Adipocyte (in vitro differentiated cells): Measurements from ENCODE around the gene FBXL20.

Source experiments
- DNase-seq: peaks from one replicate; pipeline ENCODE4 v3.0.0-alpha.2; 2015; ENCODE audit warnings: low read depth
- H3K27me3 ChIP-seq: replicated peaks from 2 replicates; pipeline ENCODE4 v1.7.0; 2013; ENCODE audit warnings: mild to moderate bottlenecking, low read length, moderate library complexity; ENCODE audit not compliant: control insufficient read depth, insufficient read depth
- H3K36me3 ChIP-seq: 2 replicates; pipeline ENCODE4 v1.7.0; 2013; ENCODE audit warnings: low read length, mild to moderate bottlenecking, moderate library complexity; ENCODE audit not compliant: control insufficient read depth, insufficient read depth, severe bottlenecking
- H3K4me1 ChIP-seq: 2 replicates; pipeline ENCODE4 v1.7.0; 2013; ENCODE audit warnings: mild to moderate bottlenecking, low read length, moderate library complexity; ENCODE audit not compliant: control insufficient read depth, insufficient read depth
- H3K4me3 ChIP-seq: 2 replicates; pipeline ENCODE4 v1.7.0; 2013; ENCODE audit warnings: mild to moderate bottlenecking, low read length, moderate library complexity
- H3K9ac ChIP-seq: 2 replicates; pipeline ENCODE4 v1.7.0; 2013; ENCODE audit warnings: mild to moderate bottlenecking, low read length, moderate library complexity
- H3K9me3 ChIP-seq: 2 replicates; pipeline ENCODE4 v1.7.0; 2013; ENCODE audit warnings: mild to moderate bottlenecking, low read length, moderate library complexity; ENCODE audit not compliant: control insufficient read depth

The FBXL20 gene

GRCh38 chr17:39406951-39407350, 5.5 kb upstream of the FBXL20 start:
- Histone ChIP-seq H3K36me3 (peaks cover 56% of the 10 kb centered on the region), H3K9me3 (no peaks in the 10 kb centered on the region), H3K4me3 (no peak overlapping the region), H3K9ac (no peak overlapping the region), H3K4me1 (peaks cover 22% of the 10 kb centered on the region), H3K27me3 (no peaks in the 10 kb centered on the region)
- DNase-seq, result no peak

- H3K4me3 ChIP-seq, result no peak overlapping the region
- peak overlapping the region; percentile 46 for H3K9ac ChIP-seq
- H3K4me1 ChIP-seq, result peaks cover 23% of the 10 kb centered on the region
- H3K27me3 ChIP-seq, result no peaks in the 10 kb centered on the region
- H3K9me3 ChIP-seq, result no peaks in the 10 kb centered on the region
- DNase-seq, result no peak
- H3K36me3 ChIP-seq, result peaks cover 44% of the 10 kb centered on the region
These were observed 4.0 kb upstream of the FBXL20 start for GRCh38 chr17:39405436-39405835.

DNA sequence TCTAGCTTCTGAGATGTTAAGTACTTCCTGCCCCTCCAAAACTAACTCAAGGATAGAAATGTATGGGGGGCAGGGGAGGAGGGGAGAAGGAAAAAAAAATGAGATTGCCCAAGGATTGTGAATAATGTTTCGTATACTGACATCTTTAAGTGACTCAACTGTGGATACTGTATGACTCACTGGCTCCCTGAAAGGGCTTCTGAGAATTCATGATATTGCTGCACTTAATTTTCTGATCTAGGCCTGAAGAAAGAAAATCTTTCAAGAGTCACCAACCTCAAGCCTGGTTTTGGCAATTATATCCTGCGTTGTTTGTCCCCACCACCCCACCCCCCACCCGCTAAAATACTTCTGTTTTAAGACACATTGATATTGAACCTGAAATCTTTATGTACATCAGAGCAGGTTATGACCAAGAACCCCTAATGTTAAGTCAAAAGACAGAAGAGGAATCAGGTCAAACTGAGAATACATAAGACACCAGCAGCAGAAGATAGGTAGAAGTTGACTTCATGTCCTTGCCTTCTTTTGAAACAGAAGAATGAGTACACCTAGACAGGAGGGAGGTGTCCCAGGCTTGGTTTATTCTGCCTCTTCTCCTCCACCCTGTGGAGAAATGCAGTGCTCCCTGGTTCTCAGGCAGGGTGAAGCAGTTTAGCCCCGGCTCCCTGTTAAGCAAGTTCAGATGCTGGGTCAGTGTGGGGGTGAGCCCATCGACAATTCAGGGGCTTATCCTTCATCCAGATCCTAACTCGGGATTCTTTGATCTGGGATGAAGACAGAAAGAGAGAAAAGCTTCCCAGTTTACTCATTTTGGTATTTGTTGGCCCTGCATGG, 3.3 kb upstream of the FBXL20 start:
- peaks cover 30% of the 10 kb centered on the region for H3K4me1 ChIP-seq
- H3K36me3 ChIP-seq, result peaks cover 38% of the 10 kb centered on the region
- H3K9ac ChIP-seq, result peak overlapping the region; percentile 46
- H3K27me3 ChIP-seq, result no peaks in the 10 kb centered on the region
- no peak overlapping the region for H3K4me3 ChIP-seq
- H3K9me3 ChIP-seq, result no peaks in the 10 kb centered on the region
- peak; percentile 81 for DNase-seq

- Histone ChIP-seq H3K27me3 (no peaks in the 10 kb centered on the region), H3K9me3 (no peaks in the 10 kb centered on the region), H3K36me3 (peaks cover 20% of the 10 kb centered on the region), H3K4me3 (no peak overlapping the region), H3K9ac (no peak overlapping the region), H3K4me1 (peaks cover 34% of the 10 kb centered on the region)
- DNase-seq, result no peak
These were observed 1.6 kb upstream of the FBXL20 start for GRCh38 chr17:39402890-39403605.

DNA sequence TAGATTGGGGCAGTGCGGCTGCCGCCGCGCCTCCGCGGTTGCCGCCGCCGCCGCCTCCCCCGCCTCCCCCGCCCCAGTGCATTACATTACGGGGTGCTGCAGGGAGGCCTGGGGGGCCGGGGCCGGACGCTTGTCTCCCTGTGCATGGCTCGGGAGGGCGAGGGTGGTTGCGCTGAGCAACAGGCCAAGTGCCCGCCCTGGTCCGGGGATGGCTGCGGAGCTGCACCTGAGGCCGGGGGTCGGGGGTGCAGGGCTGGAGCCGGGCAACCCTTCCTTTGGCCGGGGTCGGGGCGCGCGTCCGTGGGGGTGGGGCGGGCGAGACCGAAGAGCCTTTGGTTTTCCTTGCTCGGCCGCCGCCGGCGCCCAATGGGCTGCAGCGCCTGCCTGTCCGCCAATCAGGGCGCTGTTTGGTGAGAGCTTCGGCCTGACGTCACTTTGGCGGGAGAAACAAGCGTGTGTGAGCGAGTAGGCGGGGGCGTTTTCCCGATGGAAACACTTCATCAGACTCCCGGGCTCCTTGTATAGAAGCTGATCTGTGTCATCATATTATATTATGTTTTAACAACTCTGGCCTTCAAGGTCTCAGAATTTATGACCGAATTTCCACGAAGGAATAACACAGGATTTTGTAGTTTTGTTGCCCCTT, 941 bp upstream of the FBXL20 start:
- Histone ChIP-seq H3K4me3 (peak overlapping the region; percentile 85), H3K9me3 (no peaks in the 10 kb centered on the region), H3K4me1 (peaks cover 34% of the 10 kb centered on the region), H3K27me3 (no peaks in the 10 kb centered on the region), H3K9ac (peak overlapping the region; percentile 88), H3K36me3 (peaks cover 14% of the 10 kb centered on the region)
- DNase-seq, result peak; percentile 98

DNA sequence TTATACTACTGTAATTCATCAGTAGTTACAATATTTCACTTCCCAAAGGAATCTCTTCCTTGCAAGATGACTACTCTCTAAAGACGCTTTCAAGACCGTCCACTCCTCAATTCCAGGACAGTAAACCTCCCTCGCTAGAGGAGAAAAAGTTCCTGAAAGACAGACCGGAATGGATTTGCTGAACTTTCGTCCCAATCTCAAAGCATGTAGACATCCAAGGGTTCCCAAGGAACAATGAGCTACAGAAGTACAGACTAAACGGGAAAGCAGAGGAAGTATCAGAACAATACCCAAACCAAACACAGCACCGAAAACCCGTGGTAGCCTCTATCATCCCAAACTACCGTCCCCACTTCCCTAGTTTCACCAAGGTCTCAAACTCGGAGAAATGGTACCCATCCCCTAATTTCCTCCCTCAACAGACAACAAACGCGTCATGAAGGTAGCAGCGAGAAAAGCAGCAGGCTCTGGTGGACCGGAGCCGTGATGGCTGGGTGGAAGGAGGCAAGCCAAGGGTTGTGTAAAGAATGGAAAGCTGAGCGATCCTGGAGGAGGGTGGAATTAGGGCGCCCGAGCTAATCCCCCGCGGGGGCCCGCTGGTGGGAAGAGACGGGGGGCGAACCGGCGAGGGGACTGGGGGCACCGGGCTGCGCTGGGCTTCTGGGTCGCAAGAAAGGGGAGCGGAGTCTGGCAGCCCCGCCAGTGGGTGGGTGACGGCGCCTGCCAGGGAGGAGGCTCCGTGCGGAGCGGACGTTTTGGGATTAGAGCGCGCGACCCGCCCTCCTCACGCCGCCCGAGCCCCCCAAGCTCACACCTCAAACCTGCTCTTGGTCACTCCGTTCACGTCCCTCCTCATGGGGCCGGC, 647 bp downstream of the FBXL20 start:
- H3K9me3 ChIP-seq, result no peaks in the 10 kb centered on the region
- peaks cover under 1% of the 10 kb centered on the region for H3K36me3 ChIP-seq
- H3K27me3 ChIP-seq, result no peaks in the 10 kb centered on the region
- H3K9ac ChIP-seq, result peak overlapping the region; percentile 88
- H3K4me3 ChIP-seq, result peak overlapping the region; percentile 85
- DNase-seq, result peak; percentile 66
- peaks cover 33% of the 10 kb centered on the region for H3K4me1 ChIP-seq

GRCh38 chr17:39399791-39400190, 1.6 kb downstream of the FBXL20 start:
- Histone ChIP-seq H3K4me3 (peak overlapping the region; percentile 85), H3K27me3 (no peaks in the 10 kb centered on the region), H3K4me1 (peaks cover 24% of the 10 kb centered on the region), H3K36me3 (no peaks in the 10 kb centered on the region), H3K9me3 (no peaks in the 10 kb centered on the region), H3K9ac (peak overlapping the region; percentile 88)
- no peak for DNase-seq

GRCh38 chr17:39393736-39394135, 7.7 kb downstream of the FBXL20 start:
- no peaks in the 10 kb centered on the region for H3K36me3 ChIP-seq
- no peaks in the 10 kb centered on the region for H3K9me3 ChIP-seq
- H3K9ac ChIP-seq, result no peak overlapping the region
- H3K27me3 ChIP-seq, result no peaks in the 10 kb centered on the region
- H3K4me3 ChIP-seq, result no peak overlapping the region
- DNase-seq, result no peak
- no peaks in the 10 kb centered on the region for H3K4me1 ChIP-seq

DNA sequence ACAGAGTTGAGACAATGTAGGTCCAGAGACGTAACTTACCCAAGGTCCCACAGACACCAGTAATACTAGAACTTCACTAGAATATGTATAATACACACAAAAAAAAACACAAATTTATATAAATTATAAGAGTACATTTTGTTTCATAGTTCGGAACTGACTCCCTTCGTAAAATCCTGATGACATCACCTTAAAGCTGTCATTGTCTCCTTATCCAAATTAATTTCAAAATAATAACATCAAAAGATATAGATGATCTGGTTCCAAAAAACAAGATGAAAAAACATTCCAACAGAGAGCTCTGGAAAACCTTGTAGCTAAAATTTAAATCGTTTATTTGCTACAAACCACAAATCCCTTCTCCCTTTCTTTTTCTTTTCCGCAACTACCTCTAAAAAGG, 10.0 kb downstream of the FBXL20 start:
- Histone ChIP-seq H3K4me1 (no peaks in the 10 kb centered on the region), H3K36me3 (no peaks in the 10 kb centered on the region), H3K9me3 (no peaks in the 10 kb centered on the region), H3K4me3 (no peak overlapping the region), H3K27me3 (no peaks in the 10 kb centered on the region), H3K9ac (no peak overlapping the region)
- DNase-seq, result no peak

- no peaks in the 10 kb centered on the region for H3K9me3 ChIP-seq
- no peaks in the 10 kb centered on the region for H3K27me3 ChIP-seq
- no peaks in the 10 kb centered on the region for H3K36me3 ChIP-seq
- no peak for DNase-seq
- no peaks in the 10 kb centered on the region for H3K4me1 ChIP-seq
- no peak overlapping the region for H3K9ac ChIP-seq
- H3K4me3 ChIP-seq, result no peak overlapping the region
These were observed 16.4 kb downstream of the FBXL20 start for GRCh38 chr17:39385040-39385439.
